Fibroblast of pulmonary artery (primary cell): Measurements from ENCODE around the gene MAGEA6.
"Not testable (repeated sequence)": the region's sequence is repeated elsewhere in the genome, so short reads cannot be mapped to it uniquely, and the experiment has no call there.

Experiments used
- DNase-seq: peaks from one replicate; pipeline ENCODE4 v3.0.0-alpha.2; 2010; ENCODE audit warnings: low read depth
- H3K4me3 ChIP-seq: replicated peaks from 2 replicates; pipeline ENCODE4 v1.5.1; 2011; ENCODE audit warnings: low read depth, mild to moderate bottlenecking, control low read depth, low read length, moderate library complexity
- TF ChIP-seq, protein P1 (sequence below): IDR thresholded peaks from 2 replicates; pipeline ENCODE4 v1.5.1; 2011; ENCODE audit warnings: mild to moderate bottlenecking, control low read depth, low read length, inconsistent platforms; ENCODE audit errors: missing control alignments

The MAGEA6 gene

DNA sequence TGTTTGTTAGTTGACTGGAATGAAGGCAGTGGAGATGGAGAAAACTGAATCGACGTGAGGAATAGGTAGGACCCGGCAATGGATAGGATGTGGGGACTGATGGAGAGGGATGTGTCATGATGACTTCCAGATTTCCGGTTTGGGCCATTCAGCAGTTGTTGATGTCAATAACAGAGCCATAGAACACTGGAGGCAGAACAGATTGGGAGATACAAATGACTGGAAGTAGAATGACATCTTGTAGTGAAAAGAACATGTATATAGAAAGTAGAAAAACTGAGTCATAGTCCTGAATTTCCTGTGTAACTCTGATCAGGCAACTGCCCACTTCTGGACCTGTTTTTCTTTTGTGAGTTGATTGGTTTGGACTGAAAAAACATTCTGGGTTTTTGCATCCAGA lies 36.5 kb upstream of the MAGEA6 start:
- no peak for DNase-seq
- H3K4me3 ChIP-seq = no peak overlapping the region
- TF ChIP-seq, protein P1, sequence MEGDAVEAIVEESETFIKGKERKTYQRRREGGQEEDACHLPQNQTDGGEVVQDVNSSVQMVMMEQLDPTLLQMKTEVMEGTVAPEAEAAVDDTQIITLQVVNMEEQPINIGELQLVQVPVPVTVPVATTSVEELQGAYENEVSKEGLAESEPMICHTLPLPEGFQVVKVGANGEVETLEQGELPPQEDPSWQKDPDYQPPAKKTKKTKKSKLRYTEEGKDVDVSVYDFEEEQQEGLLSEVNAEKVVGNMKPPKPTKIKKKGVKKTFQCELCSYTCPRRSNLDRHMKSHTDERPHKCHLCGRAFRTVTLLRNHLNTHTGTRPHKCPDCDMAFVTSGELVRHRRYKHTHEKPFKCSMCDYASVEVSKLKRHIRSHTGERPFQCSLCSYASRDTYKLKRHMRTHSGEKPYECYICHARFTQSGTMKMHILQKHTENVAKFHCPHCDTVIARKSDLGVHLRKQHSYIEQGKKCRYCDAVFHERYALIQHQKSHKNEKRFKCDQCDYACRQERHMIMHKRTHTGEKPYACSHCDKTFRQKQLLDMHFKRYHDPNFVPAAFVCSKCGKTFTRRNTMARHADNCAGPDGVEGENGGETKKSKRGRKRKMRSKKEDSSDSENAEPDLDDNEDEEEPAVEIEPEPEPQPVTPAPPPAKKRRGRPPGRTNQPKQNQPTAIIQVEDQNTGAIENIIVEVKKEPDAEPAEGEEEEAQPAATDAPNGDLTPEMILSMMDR = no peak

GRCh38 chrX:152798945-152799344 lies 29.5 kb upstream of the MAGEA6 start:
- TF ChIP-seq, protein P1 = no peak
- DNase-seq = no peak
- H3K4me3 ChIP-seq = no peak overlapping the region

DNA sequence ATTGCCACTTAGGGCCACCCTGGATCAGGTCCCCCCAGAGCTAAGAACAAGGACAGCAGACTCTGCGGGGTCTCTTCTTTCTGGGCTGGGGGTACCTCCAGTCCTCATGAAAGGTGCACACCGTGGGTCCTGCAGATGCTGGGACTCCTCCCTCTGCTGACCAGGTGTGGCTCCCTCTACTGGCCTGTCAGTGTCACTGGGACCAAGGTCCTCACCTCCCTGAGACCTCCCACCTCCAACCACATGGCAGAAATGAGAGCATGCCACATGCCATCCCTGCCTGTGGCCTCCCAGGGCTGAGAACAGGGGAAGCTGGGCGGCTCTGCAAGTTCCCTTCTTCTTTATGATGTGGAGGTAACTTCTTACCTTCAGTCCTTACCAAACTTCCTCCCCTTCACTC lies 17.6 kb upstream of the MAGEA6 start:
- DNase-seq, H3K4me3 ChIP-seq: not testable (repeated sequence)

GRCh38 chrX:152766562-152766961 lies 2.9 kb downstream of the MAGEA6 start:
- not testable (repeated sequence) for H3K4me3 ChIP-seq, DNase-seq

DNA sequence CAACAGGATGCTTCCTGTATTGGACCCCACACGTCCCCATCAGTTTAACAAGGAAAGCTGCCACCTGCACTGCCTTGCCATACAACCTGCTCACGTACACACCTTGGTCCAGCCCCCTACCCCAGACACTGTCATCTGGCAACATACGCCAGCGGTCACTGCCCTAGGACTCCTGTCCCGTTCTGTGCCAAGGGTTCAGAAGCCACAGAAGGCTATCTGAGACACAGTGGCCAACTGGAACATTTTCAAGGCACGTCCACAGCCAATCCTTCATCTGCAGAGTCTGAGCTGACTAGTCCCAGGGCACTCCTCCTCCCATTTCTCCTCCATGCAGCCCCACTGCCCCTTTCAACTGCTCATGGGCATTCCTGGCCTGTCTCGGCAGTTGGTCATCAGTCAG lies 7.9 kb downstream of the MAGEA6 start:
- not testable (repeated sequence) for H3K4me3 ChIP-seq, DNase-seq

DNA sequence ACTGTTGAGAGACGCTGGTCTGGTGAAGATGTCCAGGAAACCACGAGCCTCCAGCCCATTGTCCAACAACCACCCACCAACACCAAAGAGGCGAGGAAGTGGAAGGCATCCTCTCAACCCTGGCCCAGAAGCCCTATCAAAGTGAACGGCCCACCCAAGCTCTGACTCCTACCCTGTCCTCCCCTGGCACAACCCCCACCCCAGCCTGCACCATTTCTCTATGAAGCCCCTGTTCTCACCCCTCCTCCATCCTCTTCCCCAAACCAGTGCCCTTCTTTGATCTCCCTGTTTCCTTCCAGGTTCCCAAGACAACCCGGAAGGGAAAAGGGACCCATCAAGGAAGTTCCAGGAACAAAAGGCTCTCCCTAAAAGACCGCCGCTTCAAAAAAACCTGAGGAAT lies 9.9 kb downstream of the MAGEA6 start:
- DNase-seq, H3K4me3 ChIP-seq: not testable (repeated sequence)

GRCh38 chrX:152758918-152759317 lies 10.6 kb downstream of the MAGEA6 start, which contains the start of gene CSAG3:
Gene CSAG3, plus strand, starts transcription at chrX:152759218.
- not testable (repeated sequence) for DNase-seq, H3K4me3 ChIP-seq

DNA sequence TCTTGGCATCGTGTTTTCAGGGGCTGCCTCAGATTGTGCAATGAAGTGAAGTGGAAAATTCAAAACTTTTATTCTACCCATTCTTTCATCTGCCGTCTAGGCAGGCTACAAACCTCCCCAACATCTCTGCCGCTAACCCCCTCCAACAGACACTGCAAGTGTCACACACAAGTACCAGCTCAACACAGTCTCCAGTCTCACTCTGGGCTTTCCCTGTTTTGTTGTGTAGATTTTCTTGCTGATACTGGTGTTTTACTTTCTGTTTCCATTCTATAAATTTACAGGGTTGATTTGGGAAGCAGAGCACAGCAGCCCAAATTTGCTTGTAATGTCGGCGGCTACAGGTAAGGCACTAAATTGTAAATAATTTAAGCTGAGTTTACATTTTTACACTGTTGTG lies 14.6 kb downstream of the MAGEA6 start:
- not testable (repeated sequence) for H3K4me3 ChIP-seq, DNase-seq

GRCh38 chrX:152753686-152754650 lies 15.5 kb downstream of the MAGEA6 start, which contains the start of gene MAGEA2:
Gene MAGEA2, minus strand, starts transcription at chrX:152753842. Its CDS starts 2,479 bp downstream, at chrX:152751363.
- H3K4me3 ChIP-seq, DNase-seq: not testable (repeated sequence)

- DNase-seq = no peak
- TF ChIP-seq, protein P1 = no peak
- H3K4me3 ChIP-seq = no peak overlapping the region
Observed at GRCh38 chrX:152738560-152738959, 30.9 kb downstream of the MAGEA6 start.

DNA sequence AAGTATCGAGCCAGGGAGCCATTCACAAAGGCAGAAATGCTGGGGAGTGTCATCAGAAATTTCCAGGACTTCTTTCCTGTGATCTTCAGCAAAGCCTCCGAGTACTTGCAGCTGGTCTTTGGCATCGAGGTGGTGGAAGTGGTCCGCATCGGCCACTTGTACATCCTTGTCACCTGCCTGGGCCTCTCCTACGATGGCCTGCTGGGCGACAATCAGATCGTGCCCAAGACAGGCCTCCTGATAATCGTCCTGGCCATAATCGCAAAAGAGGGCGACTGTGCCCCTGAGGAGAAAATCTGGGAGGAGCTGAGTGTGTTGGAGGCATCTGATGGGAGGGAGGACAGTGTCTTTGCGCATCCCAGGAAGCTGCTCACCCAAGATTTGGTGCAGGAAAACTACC lies 33.0 kb downstream of the MAGEA6 start:
- not testable (repeated sequence) for DNase-seq, H3K4me3 ChIP-seq
